GM10266 (cell line): ENCODE data around the gene PSMG4.
A peak's percentile ranks its signal among the peaks of the same experiment; 100 is the strongest.

ENCODE experiments used
- DNase-seq: peaks from one replicate; pipeline ENCODE4 v3.0.0; 2012; ENCODE audit errors: extremely low spot score
- CTCF ChIP-seq: IDR thresholded peaks from 2 replicates; pipeline ENCODE4 v1.5.1; 2012; ENCODE audit warnings: mild to moderate bottlenecking, low read depth; ENCODE audit not compliant: control insufficient read depth, insufficient read depth; ENCODE audit errors: missing control alignments

Gene PSMG4

DNA sequence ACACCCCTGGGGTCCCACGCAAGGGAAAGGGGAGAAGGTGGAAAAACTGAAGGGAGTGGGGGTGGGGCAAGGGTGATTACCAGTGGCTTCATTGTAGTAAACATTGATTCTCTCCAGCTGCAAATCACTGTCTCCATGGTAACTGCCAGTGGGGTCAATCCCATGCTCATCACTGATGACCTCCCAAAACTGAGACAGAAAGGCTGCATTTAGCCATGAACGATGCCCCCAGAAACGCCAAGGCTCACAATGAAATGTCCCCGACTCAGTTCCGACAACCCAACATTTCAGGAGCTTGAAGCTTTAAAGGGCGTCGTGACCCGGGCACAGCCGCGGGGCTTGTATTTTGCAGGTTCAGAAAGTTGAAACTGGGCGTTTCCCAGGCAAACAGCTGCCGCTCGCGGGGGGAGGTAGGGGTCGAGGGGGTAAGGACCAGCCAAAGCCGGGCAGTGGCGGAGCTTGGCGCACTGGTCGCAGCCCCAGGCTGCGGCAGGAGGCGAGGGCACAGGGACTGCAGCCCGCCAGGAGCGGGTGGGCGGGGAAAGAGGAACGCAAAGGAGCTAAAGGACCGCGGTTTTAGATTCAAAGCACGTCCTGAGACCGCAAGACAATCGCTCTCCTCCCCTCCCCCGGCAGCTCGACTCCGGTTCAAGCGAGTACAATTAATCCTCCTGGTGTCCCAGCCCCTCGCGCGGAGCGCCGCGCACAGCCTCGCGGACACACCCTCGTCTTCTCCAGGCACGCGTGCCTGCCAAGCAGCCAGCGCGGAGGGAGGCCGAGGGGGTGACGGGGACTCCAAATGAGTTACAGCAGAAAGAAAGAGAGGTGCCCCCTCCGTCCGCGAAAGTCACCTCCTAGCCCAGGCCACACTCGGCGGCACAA lies 32.0 kb upstream of the PSMG4 start:
- TF ChIP-seq CTCF: no peak
- DNase-seq: peak; percentile 59

GRCh38 chr6:3227363-3228045 lies 31.2 kb upstream of the PSMG4 start, which contains the start of gene TUBB2B:
Gene TUBB2B, minus strand, starts transcription at chr6:3227653. Its CDS starts 110 bp downstream, at chr6:3227543.
- peak; percentile 60 for DNase-seq
- no peak for TF ChIP-seq CTCF

- TF ChIP-seq CTCF: no peak
- DNase-seq: no peak
These were observed 30.6 kb upstream of the PSMG4 start for GRCh38 chr6:3228046-3228671.

DNA sequence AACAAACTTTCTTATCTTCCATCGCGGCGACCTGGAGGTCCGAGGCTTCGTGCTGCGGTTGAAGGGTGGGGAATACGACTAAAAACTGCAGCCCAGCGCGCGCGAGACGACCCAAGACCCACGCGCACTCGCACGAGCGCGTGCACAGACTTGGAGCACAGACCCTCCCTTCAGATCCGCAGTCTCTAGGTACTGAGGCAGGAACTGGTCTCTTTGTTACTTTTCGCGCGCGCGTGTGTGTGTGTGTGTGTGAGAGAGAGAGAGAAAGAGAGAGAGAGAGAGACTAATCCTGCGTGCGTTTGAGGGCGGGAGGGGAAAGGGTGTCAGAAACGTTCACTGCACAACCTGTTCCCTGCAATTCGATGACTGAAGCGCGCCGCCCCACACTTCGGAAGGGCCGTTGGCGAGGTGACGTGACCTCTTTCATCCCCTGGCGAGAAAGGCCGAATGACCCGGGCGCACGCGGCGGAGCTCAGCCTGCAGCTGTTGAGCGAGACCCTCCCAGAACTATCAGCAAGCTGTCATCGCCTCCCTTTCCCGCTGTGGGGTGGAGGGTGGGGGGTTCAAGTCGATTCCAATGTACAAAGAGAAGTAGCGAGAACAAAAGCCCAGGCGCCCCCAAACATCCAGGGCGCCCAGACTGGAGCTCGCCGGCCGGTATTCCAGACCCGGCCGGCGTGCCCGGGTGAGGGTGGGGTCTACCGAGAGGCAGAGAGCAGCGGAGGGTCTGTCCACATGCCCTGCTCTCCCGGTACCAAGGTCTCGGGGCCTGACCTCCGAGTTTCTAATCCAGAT lies 29.8 kb upstream of the PSMG4 start:
- no peak for TF ChIP-seq CTCF

DNA sequence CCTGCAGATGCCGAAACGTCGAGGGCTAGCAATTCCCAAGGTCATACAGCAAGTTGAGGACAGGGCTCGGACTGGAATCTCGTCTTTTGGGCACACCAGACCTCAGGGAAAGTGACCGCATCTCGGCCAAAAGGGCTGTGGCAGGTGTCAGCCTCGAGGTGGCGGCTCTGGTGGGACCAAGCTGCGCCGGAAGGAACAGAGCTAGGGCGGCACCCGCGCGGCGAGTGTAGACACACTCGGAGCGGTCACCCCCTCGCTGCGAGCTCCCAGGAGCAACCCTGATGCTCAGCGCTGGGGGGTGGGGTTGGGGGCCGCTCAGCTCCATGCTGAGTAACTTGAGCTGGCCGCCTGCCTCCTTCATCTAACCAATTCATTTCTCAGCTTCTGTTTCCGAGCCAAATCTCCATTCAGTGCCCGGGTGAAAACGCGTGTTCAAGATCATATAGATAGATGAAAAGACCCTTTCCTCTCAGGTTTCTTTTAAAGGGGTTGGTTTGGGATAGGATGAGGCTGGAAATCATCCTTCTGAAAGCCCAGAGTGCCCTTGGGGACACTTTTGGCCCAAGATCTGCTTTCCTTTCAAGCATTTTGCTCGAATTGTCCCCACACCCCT lies 29.1 kb upstream of the PSMG4 start:
- DNase-seq: no peak

More for the DNA sequence above, 29.8 kb upstream of the PSMG4 start:
- DNase-seq: no peak

More for the DNA sequence above, 29.1 kb upstream of the PSMG4 start:
- TF ChIP-seq CTCF: no peak
